Measurements from ENCODE around the gene STK32A. TPM values are rescaled to one million over a fixed set of nuclear protein-coding genes. Genes with fewer than 3 reads are reported as not detected.
A peak's percentile ranks its signal among the peaks of the same experiment; 100 is the strongest.
"Not testable (repeated sequence)": the region's sequence is repeated elsewhere in the genome, so short reads cannot be mapped to it uniquely, and the experiment has no call there.

The STK32A gene
- polyA plus RNA-seq, 1 experiment: 1.2 TPM

DNA sequence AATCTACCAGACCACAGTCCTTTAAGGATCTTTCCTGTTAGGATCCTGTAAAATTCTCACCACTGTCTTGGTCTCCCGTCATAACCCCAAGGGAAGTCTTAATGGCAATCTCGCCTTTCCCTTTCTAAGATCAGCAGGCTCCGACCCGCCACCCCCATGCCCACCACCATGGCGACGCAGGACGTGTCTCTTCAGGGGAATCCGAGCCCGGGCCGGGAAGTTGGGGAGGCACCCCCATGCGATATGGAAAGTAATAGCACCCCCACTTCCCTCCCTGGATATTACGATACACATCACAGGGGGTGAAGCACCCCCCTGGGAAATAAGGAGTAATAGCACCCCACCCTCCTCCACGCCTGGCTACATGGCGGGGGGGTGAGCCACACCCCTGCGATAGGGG, 8.3 kb upstream of the STK32A start:
- TF ChIP-seq, protein P1, sequence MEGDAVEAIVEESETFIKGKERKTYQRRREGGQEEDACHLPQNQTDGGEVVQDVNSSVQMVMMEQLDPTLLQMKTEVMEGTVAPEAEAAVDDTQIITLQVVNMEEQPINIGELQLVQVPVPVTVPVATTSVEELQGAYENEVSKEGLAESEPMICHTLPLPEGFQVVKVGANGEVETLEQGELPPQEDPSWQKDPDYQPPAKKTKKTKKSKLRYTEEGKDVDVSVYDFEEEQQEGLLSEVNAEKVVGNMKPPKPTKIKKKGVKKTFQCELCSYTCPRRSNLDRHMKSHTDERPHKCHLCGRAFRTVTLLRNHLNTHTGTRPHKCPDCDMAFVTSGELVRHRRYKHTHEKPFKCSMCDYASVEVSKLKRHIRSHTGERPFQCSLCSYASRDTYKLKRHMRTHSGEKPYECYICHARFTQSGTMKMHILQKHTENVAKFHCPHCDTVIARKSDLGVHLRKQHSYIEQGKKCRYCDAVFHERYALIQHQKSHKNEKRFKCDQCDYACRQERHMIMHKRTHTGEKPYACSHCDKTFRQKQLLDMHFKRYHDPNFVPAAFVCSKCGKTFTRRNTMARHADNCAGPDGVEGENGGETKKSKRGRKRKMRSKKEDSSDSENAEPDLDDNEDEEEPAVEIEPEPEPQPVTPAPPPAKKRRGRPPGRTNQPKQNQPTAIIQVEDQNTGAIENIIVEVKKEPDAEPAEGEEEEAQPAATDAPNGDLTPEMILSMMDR (IDR thresholded peaks at IDR 0.05; ENCODE audit: insufficient read depth, low read depth, low read length): no peak
- DNase-seq (ENCODE audit: low read depth): no peak
- Histone ChIP-seq H3K36me3 (ENCODE audit: control insufficient read depth, insufficient read depth, low read length) (no peaks in the 10 kb centered on the region), H3K27me3 (ENCODE audit: control insufficient read depth, insufficient read depth, low read length) (no peaks in the 10 kb centered on the region), H3K4me3 (ENCODE audit: low read depth, low read length) (no peak overlapping the region)
- POLR2A ChIA-PET: no interaction called here
- CTCF ChIA-PET: interaction anchor here (4.5 kb wide), 1 partner anchor 333 kb away, joined by 34 read pairs; no protein-coding TSS in a partner anchor

DNA sequence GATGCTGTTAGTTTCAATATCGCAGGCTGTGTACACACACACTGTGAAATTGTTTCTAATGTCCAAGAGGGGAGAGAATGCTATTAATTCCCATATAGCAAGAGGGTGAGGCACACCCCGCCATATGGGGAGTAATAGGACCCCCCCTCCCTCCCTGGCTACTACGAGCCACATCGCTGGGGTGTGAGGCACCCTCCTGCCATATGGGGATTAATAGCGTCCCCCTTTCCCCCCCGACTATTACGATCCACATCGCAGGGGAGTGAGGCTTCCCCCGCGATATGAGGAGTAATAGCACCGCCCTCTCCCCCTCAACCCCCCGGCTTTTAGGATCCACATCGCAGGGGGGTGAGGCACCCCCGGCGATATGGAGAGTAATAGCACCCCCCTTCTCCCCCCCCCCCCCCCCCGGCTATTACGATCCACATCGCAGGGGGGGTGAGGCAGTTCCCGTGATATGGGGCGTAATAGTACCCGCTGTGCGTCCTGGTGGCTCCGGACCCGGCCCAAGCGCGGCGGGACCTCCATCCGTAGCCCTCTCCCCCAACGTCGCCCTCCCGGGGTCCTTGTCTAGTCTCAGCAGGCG, 494 bp upstream of the STK32A start:
- no peak for DNase-seq (ENCODE audit: low read depth)
- Histone ChIP-seq H3K27me3 (ENCODE audit: control insufficient read depth, insufficient read depth, low read length) (peaks cover 15% of the 10 kb centered on the region), H3K36me3 (ENCODE audit: control insufficient read depth, insufficient read depth, low read length) (no peaks in the 10 kb centered on the region), H3K4me3 (ENCODE audit: low read depth, low read length) (peak overlapping the region; percentile 39)
- ChIA-PET POLR2A (no interaction called here), CTCF (interaction anchor here (0.9 kb wide), 1 partner anchor 136 kb away, joined by 3 read pairs; no protein-coding TSS in a partner anchor)
- TF ChIP-seq, protein P1 (IDR thresholded peaks at IDR 0.05; ENCODE audit: insufficient read depth, low read depth, low read length): no peak

DNA sequence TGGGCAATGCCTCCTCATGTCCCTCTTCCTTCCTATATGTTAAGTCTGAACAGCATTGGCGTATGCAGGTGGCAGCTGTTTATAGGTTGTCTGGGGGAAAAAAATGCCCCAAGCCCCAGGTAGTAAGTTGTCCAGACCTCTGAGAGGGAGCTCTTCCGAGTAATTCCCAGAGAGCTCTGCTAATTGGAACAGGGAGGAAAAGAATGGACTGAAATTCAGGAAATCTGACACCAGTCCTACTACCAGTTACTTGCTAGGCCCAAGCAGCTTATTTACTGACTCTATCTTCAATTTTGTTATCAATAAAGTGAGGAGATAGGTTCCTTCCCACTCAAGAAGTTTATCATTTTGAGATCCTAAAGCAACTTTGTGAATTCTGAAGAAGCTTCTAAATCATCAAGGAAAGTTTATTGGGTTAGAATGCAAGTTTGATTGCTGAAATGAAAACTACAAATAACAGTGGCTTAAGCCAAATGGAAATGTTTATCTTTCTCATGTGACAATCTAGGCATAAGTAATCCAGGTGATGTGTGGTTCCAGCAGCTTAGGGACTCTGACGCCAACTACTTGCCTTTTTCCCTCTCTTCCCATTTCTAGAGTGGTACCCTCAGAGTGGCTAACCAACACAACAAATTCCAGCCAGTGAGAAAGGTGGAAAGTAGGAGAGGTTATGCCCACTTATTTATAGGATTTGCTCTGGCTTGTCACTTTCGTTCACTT, 5.6 kb downstream of the STK32A start:
- ChIA-PET CTCF (interaction anchor here (1.0 kb wide), 1 partner anchor 17 kb away, joined by 4 read pairs; no protein-coding TSS in a partner anchor), POLR2A (no interaction called here)
- Histone ChIP-seq H3K4me3 (ENCODE audit: low read depth, low read length) (no peak overlapping the region), H3K27me3 (ENCODE audit: control insufficient read depth, insufficient read depth, low read length) (peaks cover 4% of the 10 kb centered on the region; the same call in 1 of the 2 replicates), H3K36me3 (ENCODE audit: control insufficient read depth, insufficient read depth, low read length) (no peaks in the 10 kb centered on the region)
- no peak for DNase-seq (ENCODE audit: low read depth)
- TF ChIP-seq, protein P1 (IDR thresholded peaks at IDR 0.05; ENCODE audit: insufficient read depth, low read depth, low read length): no peak

DNA sequence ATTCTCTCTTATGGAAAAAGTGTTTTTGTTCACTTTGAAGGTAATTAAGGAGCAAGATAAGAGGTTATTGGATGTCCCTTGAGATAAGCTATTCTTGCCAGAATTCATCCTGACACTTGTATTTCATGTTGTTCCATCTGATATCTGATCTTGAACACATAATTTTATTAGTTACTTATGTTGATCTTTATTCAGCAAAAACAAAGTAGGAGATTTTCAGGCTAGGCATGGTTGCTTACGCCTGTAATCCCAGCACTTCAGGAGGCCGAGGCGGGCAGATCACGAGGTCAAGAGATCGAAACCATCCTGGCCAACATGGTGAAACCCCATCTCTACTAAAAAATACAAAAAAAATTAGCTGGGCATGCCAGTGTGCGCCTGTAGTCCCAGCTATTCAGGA, 8.4 kb downstream of the STK32A start:
- H3K36me3 ChIP-seq (ENCODE audit: control insufficient read depth, insufficient read depth, low read length); DNase-seq (ENCODE audit: low read depth); POLR2A ChIA-PET; H3K4me3 ChIP-seq (ENCODE audit: low read depth, low read length); CTCF ChIA-PET; H3K27me3 ChIP-seq (ENCODE audit: control insufficient read depth, insufficient read depth, low read length): not testable (repeated sequence)

DNA sequence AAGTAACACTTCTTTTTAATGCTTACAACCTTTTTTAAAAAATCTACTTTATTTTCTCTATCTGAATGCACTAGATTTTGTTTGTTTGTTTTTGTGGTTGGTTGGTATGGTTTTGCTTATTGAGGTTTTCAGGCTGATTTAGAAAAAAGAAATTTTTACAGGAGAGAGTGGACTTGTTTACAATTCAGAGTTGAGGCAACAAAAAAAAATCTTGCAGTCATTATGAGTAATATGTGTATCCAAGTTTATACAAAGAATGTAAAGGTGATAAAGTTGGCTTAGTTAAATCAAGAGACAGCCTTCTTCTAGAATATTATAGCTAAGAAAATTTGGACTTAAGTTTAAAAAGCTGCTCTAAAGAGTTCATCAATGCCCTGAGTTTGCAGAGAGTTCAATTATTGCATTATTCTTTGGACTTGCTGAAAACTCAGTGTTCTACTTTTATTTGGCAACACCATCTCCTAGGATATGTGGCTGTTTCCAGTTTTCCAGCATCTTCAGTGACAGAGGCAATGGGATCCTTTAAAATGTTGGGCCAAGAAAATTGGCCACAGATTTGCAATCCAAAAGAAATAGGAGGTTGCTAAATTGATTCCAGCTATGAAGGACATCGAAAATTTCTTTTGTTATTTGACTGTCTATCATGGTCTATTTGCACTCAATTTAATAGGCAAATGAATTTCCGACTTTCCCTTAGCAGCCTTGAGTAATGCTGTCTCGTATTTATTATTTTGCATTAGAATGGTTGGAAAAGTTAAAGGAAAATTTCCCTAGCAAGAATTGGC, 10.7 kb downstream of the STK32A start:
- DNase-seq (ENCODE audit: low read depth): no peak
- POLR2A ChIA-PET: no interaction called here
- Histone ChIP-seq H3K4me3 (ENCODE audit: low read depth, low read length) (no peak overlapping the region), H3K27me3 (ENCODE audit: control insufficient read depth, insufficient read depth, low read length) (no peaks in the 10 kb centered on the region), H3K36me3 (ENCODE audit: control insufficient read depth, insufficient read depth, low read length) (no peaks in the 10 kb centered on the region)
- CTCF ChIA-PET: no interaction called here
- TF ChIP-seq, protein P1 (IDR thresholded peaks at IDR 0.05; ENCODE audit: insufficient read depth, low read depth, low read length): no peak

Data from BJ (cell line).